ENCODE data around the gene NUDC. TPM values are rescaled to one million over a fixed set of nuclear protein-coding genes. Genes with fewer than 3 reads are reported as not detected.

Gene NUDC
- total and polyA plus RNA-seq, 2 of the 13 experiments (the other 11 are each of a cell fraction or from before 2014, with no cell fraction given), result 34.7 to 104 TPM

DNA sequence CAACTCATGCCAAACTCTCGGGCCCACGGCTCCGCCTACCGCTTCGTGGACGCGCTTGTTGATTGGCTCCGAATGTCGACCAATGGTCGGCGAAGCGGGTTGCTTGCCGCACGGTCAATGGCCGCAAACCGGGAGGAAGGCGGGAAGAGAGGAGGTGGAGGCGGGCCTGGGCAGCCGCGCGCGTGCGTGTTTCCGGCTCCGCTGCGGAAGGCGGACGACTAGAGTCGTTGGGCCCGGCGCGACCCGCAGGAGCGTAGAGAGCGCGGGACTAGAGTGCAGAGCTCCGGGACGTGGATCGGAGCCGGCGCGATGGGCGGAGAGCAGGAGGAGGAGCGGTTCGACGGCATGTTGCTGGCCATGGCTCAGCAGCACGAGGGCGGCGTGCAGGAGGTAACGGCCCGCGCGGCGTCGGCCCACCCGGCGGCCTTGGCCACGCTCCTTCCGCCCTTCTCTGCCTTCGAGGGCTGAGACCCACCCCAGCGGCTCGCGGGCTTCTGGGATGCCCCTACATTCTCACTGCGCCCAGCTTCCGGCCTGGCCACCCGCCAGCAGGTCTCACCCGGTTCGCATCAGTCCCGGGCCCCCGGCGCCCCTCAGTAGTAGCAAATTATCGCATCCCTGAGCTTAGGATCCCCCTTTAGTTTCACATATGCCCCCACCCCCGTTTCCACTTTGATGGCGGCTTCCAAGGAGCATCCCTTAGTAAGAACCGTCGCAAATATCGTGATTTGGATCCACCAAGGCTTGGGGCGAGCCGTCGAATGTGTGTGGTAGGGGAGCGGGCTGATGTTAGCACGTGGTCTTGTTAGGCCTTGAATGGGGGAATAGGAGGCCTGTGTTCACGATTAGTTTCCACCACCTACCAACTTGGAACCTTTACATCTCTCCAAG lies at the start of gene NUDC (continued):
- no peak for TF ChIP-seq ZNF225 (CRISPR knock-in tag; IDR thresholded peaks at IDR 0.05)
- peak; percentile 69; the same call in 1 of the 2 replicates for TF ChIP-seq NR1H2 (CRISPR knock-in tag; IDR thresholded peaks at IDR 0.05; ENCODE audit: borderline replicate concordance, low read depth)
- peak; percentile 90 for TF ChIP-seq MYC (CRISPR knock-in tag; IDR thresholded peaks at IDR 0.05; ENCODE audit: borderline replicate concordance)
- TF ChIP-seq ZNF34 (CRISPR knock-in tag; IDR thresholded peaks at IDR 0.05; ENCODE audit: borderline replicate concordance), result no peak
- peak; percentile 50; the same call in 1 of the 2 replicates for TF ChIP-seq ELF3 (CRISPR knock-in tag; IDR thresholded peaks at IDR 0.05)
- no peak for TF ChIP-seq ZNF775 (CRISPR knock-in tag; IDR thresholded peaks at IDR 0.05; ENCODE audit: borderline replicate concordance)
- TF ChIP-seq, protein P1, sequence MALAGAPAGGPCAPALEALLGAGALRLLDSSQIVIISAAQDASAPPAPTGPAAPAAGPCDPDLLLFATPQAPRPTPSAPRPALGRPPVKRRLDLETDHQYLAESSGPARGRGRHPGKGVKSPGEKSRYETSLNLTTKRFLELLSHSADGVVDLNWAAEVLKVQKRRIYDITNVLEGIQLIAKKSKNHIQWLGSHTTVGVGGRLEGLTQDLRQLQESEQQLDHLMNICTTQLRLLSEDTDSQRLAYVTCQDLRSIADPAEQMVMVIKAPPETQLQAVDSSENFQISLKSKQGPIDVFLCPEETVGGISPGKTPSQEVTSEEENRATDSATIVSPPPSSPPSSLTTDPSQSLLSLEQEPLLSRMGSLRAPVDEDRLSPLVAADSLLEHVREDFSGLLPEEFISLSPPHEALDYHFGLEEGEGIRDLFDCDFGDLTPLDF (CRISPR knock-in tag; IDR thresholded peaks at IDR 0.05), result peak; percentile 79; the same call in 1 of the 2 replicates
- 0 out of 2 replicates have a peak, but pooled peaks have one; percentile 14 for TF ChIP-seq FOSL1 (CRISPR knock-in tag; IDR thresholded peaks at IDR 0.05; ENCODE audit: borderline replicate concordance)
- peak; percentile 89 for TF ChIP-seq KAT8 (CRISPR knock-in tag; IDR thresholded peaks at IDR 0.05)
- TF ChIP-seq, protein P2, sequence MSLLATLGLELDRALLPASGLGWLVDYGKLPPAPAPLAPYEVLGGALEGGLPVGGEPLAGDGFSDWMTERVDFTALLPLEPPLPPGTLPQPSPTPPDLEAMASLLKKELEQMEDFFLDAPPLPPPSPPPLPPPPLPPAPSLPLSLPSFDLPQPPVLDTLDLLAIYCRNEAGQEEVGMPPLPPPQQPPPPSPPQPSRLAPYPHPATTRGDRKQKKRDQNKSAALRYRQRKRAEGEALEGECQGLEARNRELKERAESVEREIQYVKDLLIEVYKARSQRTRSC (CRISPR knock-in tag; IDR thresholded peaks at IDR 0.05; ENCODE audit: low read depth), result no peak; the same call in 1 of the 2 replicates
- peak; percentile 14; the same call in 1 of the 2 replicates for TF ChIP-seq MEIS1 (CRISPR knock-in tag; IDR thresholded peaks at IDR 0.05; ENCODE audit: borderline replicate concordance)
- 0 out of 2 replicates have a peak, but pooled peaks have one; percentile 36 for TF ChIP-seq NFE2 (CRISPR knock-in tag; IDR thresholded peaks at IDR 0.05)
- TF ChIP-seq MIER3 (CRISPR knock-in tag; IDR thresholded peaks at IDR 0.05; ENCODE audit: borderline replicate concordance), result no peak
- TF ChIP-seq, protein P3, sequence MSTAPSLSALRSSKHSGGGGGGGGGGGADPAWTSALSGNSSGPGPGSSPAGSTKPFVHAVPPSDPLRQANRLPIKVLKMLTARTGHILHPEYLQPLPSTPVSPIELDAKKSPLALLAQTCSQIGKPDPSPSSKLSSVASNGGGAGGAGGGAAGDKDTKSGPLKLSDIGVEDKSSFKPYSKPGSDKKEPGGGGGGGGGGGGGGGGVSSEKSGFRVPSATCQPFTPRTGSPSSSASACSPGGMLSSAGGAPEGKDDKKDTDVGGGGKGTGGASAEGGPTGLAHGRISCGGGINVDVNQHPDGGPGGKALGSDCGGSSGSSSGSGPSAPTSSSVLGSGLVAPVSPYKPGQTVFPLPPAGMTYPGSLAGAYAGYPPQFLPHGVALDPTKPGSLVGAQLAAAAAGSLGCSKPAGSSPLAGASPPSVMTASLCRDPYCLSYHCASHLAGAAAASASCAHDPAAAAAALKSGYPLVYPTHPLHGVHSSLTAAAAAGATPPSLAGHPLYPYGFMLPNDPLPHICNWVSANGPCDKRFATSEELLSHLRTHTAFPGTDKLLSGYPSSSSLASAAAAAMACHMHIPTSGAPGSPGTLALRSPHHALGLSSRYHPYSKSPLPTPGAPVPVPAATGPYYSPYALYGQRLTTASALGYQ (CRISPR knock-in tag; IDR thresholded peaks at IDR 0.05), result peak; percentile 56; the same call in 1 of the 2 replicates
- peak; percentile 39; the same call in 1 of the 2 replicates for TF ChIP-seq ZIK1 (CRISPR knock-in tag; IDR thresholded peaks at IDR 0.05; ENCODE audit: borderline replicate concordance, low read depth)
- no peak for TF ChIP-seq ZNF619 (CRISPR knock-in tag; IDR thresholded peaks at IDR 0.05)
- no peak for TF ChIP-seq MZF1 (CRISPR knock-in tag; IDR thresholded peaks at IDR 0.05; ENCODE audit: borderline replicate concordance)
- TF ChIP-seq HES4 (CRISPR knock-in tag; IDR thresholded peaks at IDR 0.05; ENCODE audit: borderline replicate concordance), result peak; percentile 95
- TF ChIP-seq, protein P4, sequence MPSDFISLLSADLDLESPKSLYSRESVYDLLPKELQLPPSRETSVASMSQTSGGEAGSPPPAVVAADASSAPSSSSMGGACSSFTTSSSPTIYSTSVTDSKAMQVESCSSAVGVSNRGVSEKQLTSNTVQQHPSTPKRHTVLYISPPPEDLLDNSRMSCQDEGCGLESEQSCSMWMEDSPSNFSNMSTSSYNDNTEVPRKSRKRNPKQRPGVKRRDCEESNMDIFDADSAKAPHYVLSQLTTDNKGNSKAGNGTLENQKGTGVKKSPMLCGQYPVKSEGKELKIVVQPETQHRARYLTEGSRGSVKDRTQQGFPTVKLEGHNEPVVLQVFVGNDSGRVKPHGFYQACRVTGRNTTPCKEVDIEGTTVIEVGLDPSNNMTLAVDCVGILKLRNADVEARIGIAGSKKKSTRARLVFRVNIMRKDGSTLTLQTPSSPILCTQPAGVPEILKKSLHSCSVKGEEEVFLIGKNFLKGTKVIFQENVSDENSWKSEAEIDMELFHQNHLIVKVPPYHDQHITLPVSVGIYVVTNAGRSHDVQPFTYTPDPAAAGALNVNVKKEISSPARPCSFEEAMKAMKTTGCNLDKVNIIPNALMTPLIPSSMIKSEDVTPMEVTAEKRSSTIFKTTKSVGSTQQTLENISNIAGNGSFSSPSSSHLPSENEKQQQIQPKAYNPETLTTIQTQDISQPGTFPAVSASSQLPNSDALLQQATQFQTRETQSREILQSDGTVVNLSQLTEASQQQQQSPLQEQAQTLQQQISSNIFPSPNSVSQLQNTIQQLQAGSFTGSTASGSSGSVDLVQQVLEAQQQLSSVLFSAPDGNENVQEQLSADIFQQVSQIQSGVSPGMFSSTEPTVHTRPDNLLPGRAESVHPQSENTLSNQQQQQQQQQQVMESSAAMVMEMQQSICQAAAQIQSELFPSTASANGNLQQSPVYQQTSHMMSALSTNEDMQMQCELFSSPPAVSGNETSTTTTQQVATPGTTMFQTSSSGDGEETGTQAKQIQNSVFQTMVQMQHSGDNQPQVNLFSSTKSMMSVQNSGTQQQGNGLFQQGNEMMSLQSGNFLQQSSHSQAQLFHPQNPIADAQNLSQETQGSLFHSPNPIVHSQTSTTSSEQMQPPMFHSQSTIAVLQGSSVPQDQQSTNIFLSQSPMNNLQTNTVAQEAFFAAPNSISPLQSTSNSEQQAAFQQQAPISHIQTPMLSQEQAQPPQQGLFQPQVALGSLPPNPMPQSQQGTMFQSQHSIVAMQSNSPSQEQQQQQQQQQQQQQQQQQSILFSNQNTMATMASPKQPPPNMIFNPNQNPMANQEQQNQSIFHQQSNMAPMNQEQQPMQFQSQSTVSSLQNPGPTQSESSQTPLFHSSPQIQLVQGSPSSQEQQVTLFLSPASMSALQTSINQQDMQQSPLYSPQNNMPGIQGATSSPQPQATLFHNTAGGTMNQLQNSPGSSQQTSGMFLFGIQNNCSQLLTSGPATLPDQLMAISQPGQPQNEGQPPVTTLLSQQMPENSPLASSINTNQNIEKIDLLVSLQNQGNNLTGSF (CRISPR knock-in tag; IDR thresholded peaks at IDR 0.05), result peak; percentile 89

Measured in HepG2 (cell line).